SJCRH30 (cell line): Measurements from ENCODE around the gene TNIP1. TPM values are rescaled to one million over a fixed set of nuclear protein-coding genes. Genes with fewer than 3 reads are reported as not detected.

ENCODE experiments used
- DNase-seq, 2 experiments: peaks; one replicate each; pipeline ENCODE4 v3.0.0-alpha.2; 2015 to 2020
- H3K27ac ChIP-seq: fragments of 250-450 bp; sonication (Bioruptor Pico); 2 replicates; pipeline ENCODE4 v1.5.1; 2020; ENCODE audit warnings: mild to moderate bottlenecking, moderate library complexity
- H3K27me3 ChIP-seq: fragments of 250-450 bp; sonication (Bioruptor Pico); 2 replicates; pipeline ENCODE4 v1.5.1; 2020; ENCODE audit warnings: mild to moderate bottlenecking, moderate library complexity
- H3K36me3 ChIP-seq: fragments of 250-450 bp; sonication (Bioruptor Pico); 2 replicates; pipeline ENCODE4 v1.5.1; 2020; ENCODE audit warnings: mild to moderate bottlenecking, moderate library complexity
- H3K4me1 ChIP-seq: fragments of 250-450 bp; sonication (Bioruptor Pico); 2 replicates; pipeline ENCODE4 v1.5.1; 2020; ENCODE audit warnings: mild to moderate bottlenecking, moderate library complexity
- H3K4me3 ChIP-seq: fragments of 250-450 bp; sonication (Bioruptor Pico); 2 replicates; pipeline ENCODE4 v1.5.1; 2020; ENCODE audit warnings: mild to moderate bottlenecking, moderate library complexity
- H3K9me3 ChIP-seq: fragments of 250-450 bp; sonication (Bioruptor Pico); replicated peaks from 2 replicates; pipeline ENCODE4 v1.5.1; 2020; ENCODE audit warnings: mild to moderate bottlenecking, moderate library complexity
- total RNA-seq: library from RNA; depleted of rRNA; stranded (reverse); fragments of >200 nt; shearing (Covaris generic); gene quantifications from 2 replicates; pipeline ENCODE4 v1.2.3, GENCODE V29; 2014

Gene TNIP1
- total RNA-seq, 1 experiment from 2014 or later, result 56.3 TPM

DNA sequence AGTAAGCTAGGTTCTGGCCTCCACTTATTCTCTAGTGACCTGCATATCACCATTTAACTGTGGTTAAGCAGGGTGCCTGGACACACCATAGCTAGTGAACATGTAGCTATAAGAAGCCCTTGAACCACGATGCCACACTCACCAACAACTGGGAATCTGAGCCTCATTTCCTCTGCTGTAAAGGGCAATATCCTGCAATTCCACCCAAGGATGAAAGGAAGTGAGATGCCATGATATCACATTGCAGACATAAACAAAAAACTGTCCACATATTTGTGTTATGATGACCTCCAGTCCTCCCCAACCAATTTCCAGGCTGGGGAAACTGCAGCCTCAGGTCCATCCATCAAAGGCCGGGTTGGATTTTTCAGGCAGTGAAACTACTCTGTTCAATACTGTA is 10.4 kb downstream of the TNIP1 start:
- Histone ChIP-seq H3K27me3 (no peaks in the 10 kb centered on the region), H3K9me3 (no peaks in the 10 kb centered on the region), H3K4me3 (no peak overlapping the region), H3K4me1 (peaks cover 24% of the 10 kb centered on the region), H3K27ac (no peak overlapping the region), H3K36me3 (0 out of 2 replicates have a peak, but pooled peaks cover 5% of the 10 kb centered on the region)
- DNase-seq, result no peak

DNA sequence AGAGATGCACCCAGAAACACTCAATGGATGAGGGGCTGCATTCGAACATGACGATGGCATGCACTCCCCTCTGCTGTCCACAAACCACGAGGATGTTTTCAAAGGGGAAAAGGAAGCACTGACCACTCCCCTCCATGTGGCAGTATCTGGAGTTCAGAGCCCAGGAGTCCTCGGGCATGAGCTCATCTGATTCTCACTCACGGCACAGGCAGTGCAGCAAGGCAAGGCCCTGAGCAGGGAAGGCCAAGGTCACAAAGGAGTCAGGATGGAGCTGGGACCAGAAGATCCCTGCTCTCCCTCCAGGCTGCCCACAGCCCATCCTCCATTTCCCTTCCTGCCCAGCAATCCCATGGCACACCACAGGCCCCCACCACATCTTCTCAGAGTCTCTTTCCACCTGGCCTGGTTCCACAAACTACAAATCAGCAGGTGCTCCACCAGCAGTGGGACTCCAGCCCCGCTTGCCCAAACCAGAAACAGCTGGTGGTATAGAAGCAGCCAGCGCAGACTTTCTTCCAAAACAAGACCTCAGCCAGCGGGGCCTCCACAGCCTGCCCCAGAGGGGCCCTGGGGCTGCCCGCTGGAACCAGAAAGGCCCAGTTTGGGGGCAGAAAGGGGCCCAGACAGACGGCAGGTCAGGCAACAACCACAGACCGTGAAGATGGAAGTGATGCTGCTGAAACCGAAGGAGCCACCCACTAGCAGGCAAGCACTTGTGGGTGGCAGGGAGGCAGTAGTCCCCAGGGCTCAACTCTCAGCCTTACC is 12.2 kb downstream of the TNIP1 start:
- Histone ChIP-seq H3K36me3 (0 out of 2 replicates have a peak, but pooled peaks cover 4% of the 10 kb centered on the region), H3K9me3 (no peaks in the 10 kb centered on the region), H3K27ac (no peak overlapping the region), H3K4me3 (no peak overlapping the region), H3K27me3 (no peaks in the 10 kb centered on the region), H3K4me1 (peaks cover 26% of the 10 kb centered on the region)
- peak; percentile 63 to 69 for DNase-seq

DNA sequence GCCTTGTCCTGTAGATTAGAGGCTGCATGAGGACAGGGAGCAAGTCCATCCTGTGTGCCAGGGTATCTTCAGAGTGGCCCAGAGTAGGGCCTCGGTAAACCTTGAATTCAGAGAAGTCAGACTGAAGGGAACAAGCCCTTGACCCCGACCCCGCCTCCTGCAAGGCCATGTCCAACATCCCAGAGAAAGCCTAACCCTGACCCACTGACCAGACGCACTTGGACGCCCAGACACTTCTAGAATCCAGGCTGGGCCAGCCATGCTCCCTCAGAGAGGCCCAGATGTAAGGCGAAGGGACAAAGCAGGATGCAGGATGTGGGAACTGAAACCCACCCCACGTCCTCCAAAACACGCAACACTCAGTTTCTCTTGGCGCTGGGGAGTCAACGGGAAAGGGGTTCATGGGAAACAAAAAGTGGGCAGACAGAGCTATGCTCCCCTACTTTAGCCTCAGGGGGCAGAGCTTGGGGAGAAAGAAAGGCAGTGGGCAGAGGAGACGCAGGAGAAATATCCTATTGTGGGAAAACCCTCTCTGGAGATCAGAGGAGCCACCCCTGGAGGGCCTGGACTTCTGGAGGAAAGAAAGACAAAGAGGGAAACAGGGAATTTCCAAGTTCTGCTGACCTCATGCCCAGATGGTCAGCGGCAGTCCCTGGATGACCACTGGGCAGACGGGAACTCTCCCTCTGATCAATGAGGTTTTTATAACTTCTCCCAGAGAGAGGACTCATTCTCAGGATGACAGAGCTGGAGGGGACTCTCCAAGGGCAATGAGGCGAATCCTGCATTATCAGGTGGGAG is 13.0 kb downstream of the TNIP1 start:
- Histone ChIP-seq H3K4me3 (no peak overlapping the region), H3K4me1 (peaks cover 31% of the 10 kb centered on the region), H3K9me3 (no peaks in the 10 kb centered on the region), H3K27me3 (no peaks in the 10 kb centered on the region), H3K36me3 (peaks cover 2% of the 10 kb centered on the region; the same call in 1 of the 2 replicates), H3K27ac (no peak overlapping the region)
- no peak for DNase-seq

DNA sequence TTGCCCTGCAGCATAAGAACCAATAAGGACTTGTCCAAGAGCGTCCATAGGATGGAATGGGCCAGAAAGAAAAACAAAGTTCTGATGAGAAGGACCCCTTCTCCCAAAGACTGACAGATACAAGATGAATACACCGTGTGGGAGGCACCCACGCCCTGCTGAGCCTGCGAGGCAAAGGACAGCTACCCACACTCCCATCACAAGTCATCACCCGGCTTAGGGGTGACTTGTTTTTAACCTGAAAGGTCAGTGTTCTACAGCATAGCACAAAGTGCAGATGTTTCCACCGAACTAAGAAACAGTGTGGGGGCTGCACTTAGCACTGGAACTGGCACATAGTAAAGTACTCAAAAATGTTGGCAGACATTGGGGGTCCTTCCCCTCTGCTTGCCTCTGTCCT is 13.9 kb downstream of the TNIP1 start:
- no peaks in the 10 kb centered on the region for H3K9me3 ChIP-seq
- no peaks in the 10 kb centered on the region for H3K27me3 ChIP-seq
- H3K27ac ChIP-seq, result no peak overlapping the region
- peaks cover 31% of the 10 kb centered on the region for H3K4me1 ChIP-seq
- DNase-seq, result no peak
- H3K4me3 ChIP-seq, result no peak overlapping the region
- H3K36me3 ChIP-seq, result peaks cover 10% of the 10 kb centered on the region

DNA sequence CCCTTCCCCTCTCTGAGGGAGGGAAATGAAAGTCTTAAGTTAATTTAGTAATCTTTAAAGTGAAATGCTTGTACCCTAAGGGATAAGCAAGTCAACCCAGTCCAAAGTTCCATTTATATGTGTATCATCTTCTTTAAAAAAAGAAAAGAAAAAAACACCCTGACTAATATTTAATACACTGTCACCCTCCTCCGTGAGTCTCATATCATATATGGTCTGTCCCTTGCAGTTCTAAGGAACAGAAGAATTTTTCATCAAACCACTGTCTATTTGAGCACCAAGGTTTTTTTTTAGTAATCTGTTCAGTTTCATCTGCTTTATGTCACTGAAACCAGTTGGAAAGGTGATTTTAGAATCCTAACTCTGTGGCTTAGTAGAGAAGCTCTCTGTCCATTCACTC is 15.2 kb downstream of the TNIP1 start:
- peaks cover 29% of the 10 kb centered on the region for H3K4me1 ChIP-seq
- H3K36me3 ChIP-seq, result peaks cover 14% of the 10 kb centered on the region
- no peak overlapping the region for H3K4me3 ChIP-seq
- H3K9me3 ChIP-seq, result no peaks in the 10 kb centered on the region
- no peak overlapping the region for H3K27ac ChIP-seq
- DNase-seq, result no peak
- no peaks in the 10 kb centered on the region for H3K27me3 ChIP-seq

DNA sequence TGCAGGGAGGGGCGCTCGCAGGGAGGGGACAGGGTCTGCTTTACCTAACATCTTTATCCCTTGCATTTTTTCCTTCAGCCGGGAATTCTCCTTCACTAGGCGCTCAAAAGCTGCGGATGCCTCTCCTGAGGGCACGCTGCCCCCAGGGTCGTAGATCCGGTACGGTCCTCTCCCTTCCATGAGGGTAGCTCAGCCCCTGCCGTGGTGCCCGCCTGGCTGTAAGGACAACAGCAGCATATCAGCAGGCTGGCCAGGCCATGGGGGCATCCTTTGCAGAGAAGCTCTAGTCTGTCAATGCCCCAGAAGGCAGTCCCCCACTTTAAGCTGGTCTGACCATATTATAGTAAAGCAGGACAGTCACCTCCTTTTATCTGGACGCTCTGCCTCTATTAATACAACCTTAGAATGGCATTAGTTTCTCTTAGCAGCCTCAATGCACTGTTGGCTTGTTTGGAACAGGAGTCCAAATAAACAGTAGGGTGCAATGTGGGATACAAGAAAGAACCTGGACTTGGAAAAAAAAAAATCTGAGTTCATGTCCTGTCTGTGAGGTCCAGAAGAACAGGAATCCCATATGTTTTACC is 15.8 kb downstream of the TNIP1 start:
- Histone ChIP-seq H3K4me1 (peaks cover 25% of the 10 kb centered on the region), H3K27me3 (no peaks in the 10 kb centered on the region), H3K27ac (no peak overlapping the region)

DNA sequence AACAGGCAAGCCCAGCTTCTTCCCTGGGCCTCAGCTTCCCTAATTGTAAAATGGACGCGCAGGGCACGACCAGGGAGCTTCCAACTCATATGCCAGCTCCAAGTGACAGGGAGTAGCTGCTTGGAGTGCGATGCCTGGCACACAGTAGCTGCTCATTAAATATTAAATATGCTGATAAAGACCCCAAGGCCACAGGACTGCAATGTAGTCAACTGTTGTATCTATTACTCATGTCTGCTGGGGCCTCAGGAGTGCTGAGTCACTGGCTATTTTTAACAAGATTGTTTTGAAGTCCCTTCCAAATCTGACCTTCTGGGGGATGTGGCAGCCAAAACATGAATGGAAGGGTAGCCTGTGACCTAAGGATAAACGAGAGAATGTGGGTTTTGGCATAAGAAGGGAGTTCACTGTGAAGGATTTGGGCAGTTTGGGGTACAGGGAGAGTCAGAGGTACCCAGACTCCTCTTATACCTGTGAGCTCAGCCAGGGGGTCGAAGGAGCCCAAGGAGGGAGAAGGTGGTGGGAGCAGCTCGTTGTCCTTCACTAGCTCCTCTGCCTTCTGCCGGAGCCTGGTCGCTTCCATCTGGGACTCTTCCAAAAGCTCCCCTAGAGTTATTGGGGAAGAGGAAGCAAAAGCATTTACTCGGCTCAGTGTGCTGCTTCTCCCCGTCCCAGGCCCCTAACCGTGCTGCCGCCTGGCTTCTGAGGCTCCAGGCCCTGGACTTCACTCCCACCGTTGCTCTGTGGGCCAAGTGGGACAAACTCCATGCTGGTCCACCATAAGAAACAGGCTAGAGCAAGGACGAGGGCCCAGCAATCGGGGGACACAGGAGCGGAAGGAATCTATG is 17.5 kb downstream of the TNIP1 start:
- Histone ChIP-seq H3K27me3 (no peaks in the 10 kb centered on the region), H3K9me3 (no peaks in the 10 kb centered on the region), H3K4me1 (peaks cover 14% of the 10 kb centered on the region), H3K36me3 (peaks cover 25% of the 10 kb centered on the region), H3K27ac (peak overlapping the region; percentile 20), H3K4me3 (no peak overlapping the region)
- DNase-seq, result peak; percentile 41 to 47

More for the DNA sequence above, 15.8 kb downstream of the TNIP1 start:
- peaks cover 18% of the 10 kb centered on the region for H3K36me3 ChIP-seq
- H3K9me3 ChIP-seq, result no peaks in the 10 kb centered on the region
- H3K4me3 ChIP-seq, result no peak overlapping the region
- no peak for DNase-seq

DNA sequence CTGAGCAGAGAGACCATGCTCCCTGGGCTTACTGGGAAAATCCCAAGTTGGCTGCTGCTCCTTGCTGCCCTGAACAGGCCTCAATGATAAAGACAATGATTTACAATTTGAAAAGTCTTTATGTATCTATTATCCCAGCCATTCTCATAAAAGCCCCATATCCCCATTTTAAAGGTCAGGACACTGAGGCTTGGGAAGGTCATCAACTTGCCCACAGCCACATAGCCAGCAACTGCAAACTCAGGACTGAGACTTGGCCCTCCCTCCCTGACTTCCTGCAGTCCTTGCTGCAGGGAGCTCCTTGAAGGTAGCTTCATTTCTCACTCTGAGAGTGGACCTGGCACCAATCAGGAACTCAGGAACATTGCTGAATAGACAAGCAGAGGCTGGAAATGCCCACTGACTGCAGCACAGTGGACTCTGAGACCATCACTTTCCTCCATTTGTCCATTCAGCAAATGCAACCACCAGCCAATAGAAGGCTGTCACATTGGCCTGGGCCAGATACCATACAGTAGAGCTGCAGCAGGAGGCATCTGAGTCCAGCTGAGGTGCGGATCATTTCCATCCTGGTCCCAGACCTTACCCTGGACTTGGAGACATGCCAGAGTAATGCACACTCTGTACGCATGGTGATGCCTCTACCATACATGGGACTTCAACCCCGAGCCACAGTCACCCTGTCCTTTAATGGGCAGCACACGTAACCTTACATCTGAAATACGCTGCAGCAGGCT is 18.3 kb downstream of the TNIP1 start:
- Histone ChIP-seq H3K36me3 (peaks cover 25% of the 10 kb centered on the region), H3K4me3 (no peak overlapping the region), H3K27me3 (no peaks in the 10 kb centered on the region), H3K4me1 (peaks cover 11% of the 10 kb centered on the region; the same call in 1 of the 2 replicates), H3K27ac (no peak overlapping the region; the same call in 1 of the 2 replicates), H3K9me3 (no peaks in the 10 kb centered on the region)
- no peak for DNase-seq

DNA sequence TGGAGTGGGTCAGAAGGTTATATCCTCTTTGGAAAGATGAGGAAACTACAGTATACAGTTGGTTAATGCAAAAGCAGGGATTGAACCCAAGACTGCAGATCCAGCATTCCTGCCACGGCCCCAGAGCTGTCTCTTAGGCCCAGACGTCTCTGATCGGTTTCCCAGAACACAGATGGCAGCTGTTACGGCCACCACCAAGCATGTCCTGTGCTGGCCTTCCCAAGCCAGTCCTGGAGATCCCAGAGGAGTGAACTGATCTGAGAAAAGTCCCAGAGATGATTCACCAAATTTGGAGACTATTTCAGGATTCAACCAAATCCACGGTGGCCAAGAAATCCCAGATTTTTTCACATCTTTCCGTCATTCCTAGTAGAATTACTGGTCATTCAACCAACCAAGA is 20.1 kb downstream of the TNIP1 start:
- no peaks in the 10 kb centered on the region for H3K9me3 ChIP-seq
- peaks cover 11% of the 10 kb centered on the region; the same call in 1 of the 2 replicates for H3K4me1 ChIP-seq
- no peaks in the 10 kb centered on the region for H3K27me3 ChIP-seq
- no peak for DNase-seq
- H3K4me3 ChIP-seq, result no peak overlapping the region
- no peak overlapping the region for H3K27ac ChIP-seq
- peaks cover 25% of the 10 kb centered on the region for H3K36me3 ChIP-seq

DNA sequence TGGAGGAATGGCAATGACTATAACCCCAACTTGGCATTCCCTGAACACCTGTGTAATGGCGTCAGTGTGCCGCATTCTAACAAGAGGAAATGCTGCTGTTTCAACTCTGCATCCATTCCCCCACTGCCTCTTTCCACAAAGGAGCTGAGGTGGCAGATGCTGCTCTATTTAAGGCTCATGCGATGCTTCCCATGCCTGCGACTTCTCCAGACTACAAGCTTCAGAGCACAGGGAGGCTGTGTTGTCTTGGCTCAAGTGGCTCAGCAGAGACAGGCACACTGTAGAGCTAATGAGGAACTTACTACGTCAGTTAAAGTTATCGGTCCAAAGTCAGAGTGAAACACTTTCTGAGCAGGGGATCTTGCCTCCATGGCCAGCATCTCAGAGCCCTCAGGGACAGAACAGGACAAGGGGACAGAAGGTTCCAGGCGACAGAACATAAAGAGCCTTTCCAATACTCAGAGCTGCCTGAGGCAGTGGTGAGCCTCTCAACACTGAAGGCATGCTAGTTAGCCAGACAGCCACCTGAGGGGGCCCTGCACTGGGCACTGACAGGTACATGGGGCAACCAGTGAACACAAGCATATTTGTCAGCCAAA is 21.8 kb downstream of the TNIP1 start:
- 0 out of 2 replicates have a peak overlapping the region, but pooled peaks have one; percentile 8 for H3K27ac ChIP-seq

DNA sequence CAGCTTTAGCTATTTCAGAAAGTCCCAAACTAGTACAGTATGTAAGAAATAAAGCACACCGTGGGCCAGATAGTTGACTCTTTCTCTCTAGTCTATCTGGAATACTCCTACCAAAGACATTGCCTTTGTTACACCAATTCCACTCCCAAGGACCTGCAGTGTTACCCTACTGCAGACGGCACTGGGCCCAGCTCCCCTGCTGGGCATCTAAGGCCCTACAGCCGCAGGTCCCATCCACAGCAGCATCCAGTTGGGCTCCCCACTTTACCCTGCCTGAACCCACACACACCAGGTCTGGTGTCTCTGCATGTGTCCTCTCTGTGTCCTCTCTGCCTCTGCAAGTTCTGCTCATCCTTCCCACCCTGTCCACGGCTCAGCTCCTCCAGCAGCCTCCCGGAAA is 22.5 kb downstream of the TNIP1 start:
- Histone ChIP-seq H3K4me1 (peaks cover 6% of the 10 kb centered on the region; the same call in 1 of the 2 replicates), H3K27ac (no peak overlapping the region), H3K4me3 (no peak overlapping the region), H3K9me3 (no peaks in the 10 kb centered on the region), H3K27me3 (no peaks in the 10 kb centered on the region), H3K36me3 (peaks cover 25% of the 10 kb centered on the region)
- DNase-seq, result no peak

More for the DNA sequence above, 21.8 kb downstream of the TNIP1 start:
- H3K9me3 ChIP-seq, result no peaks in the 10 kb centered on the region
- H3K4me3 ChIP-seq, result no peak overlapping the region
- peaks cover 25% of the 10 kb centered on the region for H3K36me3 ChIP-seq
- peaks cover 11% of the 10 kb centered on the region; the same call in 1 of the 2 replicates for H3K4me1 ChIP-seq
- no peak for DNase-seq
- no peaks in the 10 kb centered on the region for H3K27me3 ChIP-seq

DNA sequence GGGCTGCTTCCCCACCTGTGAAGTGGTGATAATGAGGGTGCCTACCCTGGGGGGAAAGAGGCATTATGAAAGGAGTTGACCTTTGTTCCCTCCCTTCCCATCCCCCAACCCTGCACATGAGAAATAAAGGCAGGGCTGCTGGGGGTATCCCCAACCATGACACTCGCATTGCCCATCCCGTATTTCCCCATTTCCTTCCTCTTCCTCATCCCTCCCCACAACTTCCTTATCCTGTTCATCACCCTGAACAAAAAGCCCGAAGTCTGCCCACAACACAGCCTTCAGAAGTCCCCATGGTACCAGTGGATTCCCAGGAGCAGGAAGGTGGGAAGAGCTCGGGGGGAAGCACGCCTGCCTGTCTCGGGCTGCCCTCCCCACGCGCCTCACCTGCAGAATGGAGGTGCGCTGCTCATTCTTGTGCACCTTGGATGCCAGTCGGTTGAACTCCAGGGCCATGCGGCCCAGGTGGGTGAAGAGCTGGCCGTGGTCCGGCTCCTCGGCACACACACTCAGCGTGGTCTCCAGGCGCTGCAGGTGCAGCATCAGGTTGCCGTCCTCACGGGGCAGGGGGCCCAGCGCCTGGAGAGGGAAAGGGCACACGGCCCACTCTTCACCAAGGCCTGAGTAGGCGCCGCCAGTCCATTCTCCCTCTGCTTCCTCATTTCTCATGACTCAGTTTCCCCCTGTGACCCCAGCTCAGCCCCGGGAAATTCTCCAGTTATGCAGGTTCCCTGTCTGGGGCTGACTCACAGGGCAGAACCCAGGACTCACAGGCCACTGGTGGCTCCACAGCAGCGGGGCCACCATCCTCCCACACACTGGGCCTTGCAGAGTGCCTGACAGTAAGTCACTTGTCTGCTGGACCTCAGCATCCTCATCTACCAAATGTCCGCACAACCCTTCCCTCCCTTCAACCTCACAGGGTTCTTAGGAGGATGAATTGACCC is 24.2 kb downstream of the TNIP1 start:
- Histone ChIP-seq H3K27me3 (no peaks in the 10 kb centered on the region), H3K9me3 (no peaks in the 10 kb centered on the region), H3K4me3 (no peak overlapping the region), H3K36me3 (peaks cover 15% of the 10 kb centered on the region), H3K27ac (no peak overlapping the region), H3K4me1 (peaks cover 4% of the 10 kb centered on the region; the same call in 1 of the 2 replicates)
- DNase-seq, result no peak
